Osteoblast (primary cell): ENCODE measurements around the gene SLC41A3. TPM values are rescaled to one million over a fixed set of nuclear protein-coding genes. Genes with fewer than 3 reads are reported as not detected.

Experiments
- DNase-seq: peaks from one replicate; pipeline ENCODE4 v3.0.0; 2011; ENCODE audit warnings: low spot score, mixed read lengths; ENCODE audit not compliant: insufficient read length; ENCODE audit errors: missing footprints
- H2AFZ ChIP-seq: 2 replicates; pipeline ENCODE4 v1.6.0; 2011; ENCODE audit warnings: mild to moderate bottlenecking, low read length
- H3K27ac ChIP-seq: 2 replicates; pipeline ENCODE4 v1.5.1; 2011; ENCODE audit warnings: mild to moderate bottlenecking, low read depth, low read length, moderate library complexity
- H3K27me3 ChIP-seq: 2 replicates; pipeline ENCODE4 v1.6.0; 2012; ENCODE audit warnings: mild to moderate bottlenecking, control low read depth, inconsistent platforms, low read length, moderate library complexity; ENCODE audit not compliant: insufficient read depth
- H3K36me3 ChIP-seq: 2 replicates; pipeline ENCODE4 v1.5.1; 2011; ENCODE audit warnings: mild to moderate bottlenecking, low read length, control low read depth, moderate library complexity; ENCODE audit not compliant: insufficient read depth
- H3K4me1 ChIP-seq: 2 replicates; pipeline ENCODE4 v1.5.1; 2011; ENCODE audit warnings: mild to moderate bottlenecking, low read length, control low read depth, moderate library complexity; ENCODE audit not compliant: insufficient read depth
- H3K4me2 ChIP-seq: 2 replicates; pipeline ENCODE4 v1.6.0; 2011; ENCODE audit warnings: mild to moderate bottlenecking, low read length; ENCODE audit not compliant: insufficient read depth
- H3K4me3 ChIP-seq: fragments of 200-600 bp; sonication (generic); 3 replicates; pipeline ENCODE4 v1.5.1; 2012; ENCODE audit warnings: mild to moderate bottlenecking, low read length, inconsistent platforms; ENCODE audit not compliant: insufficient read depth
- H3K79me2 ChIP-seq: 2 replicates; pipeline ENCODE4 v1.6.0; 2012; ENCODE audit warnings: mild to moderate bottlenecking, low read length, control low read depth, inconsistent platforms; ENCODE audit not compliant: insufficient read depth
- H3K9me3 ChIP-seq: 2 replicates; pipeline ENCODE4 v1.5.1; 2011; ENCODE audit warnings: low read depth, low read length, control low read depth
- H4K20me1 ChIP-seq: 2 replicates; pipeline ENCODE4 v1.6.0; 2012; ENCODE audit warnings: mild to moderate bottlenecking, low read length, control low read depth; ENCODE audit not compliant: insufficient read depth
- total RNA-seq: library from RNA; depleted of rRNA; stranded (reverse); fragments of >200 nt; gene quantifications from 2 replicates; pipeline ENCODE4 v1.2.3, GENCODE V29; 2012
- TF ChIP-seq, protein P1 (sequence below): IDR thresholded peaks from 2 replicates; pipeline ENCODE4 v1.5.1; 2011; ENCODE audit warnings: mild to moderate bottlenecking, low read depth, low read length, moderate library complexity; ENCODE audit errors: extremely low read depth

SLC41A3 gene
- total RNA-seq, 1 donor = 59.4 TPM

GRCh38 chr3:126129398-126129891, 45.5 kb upstream of the SLC41A3 start:
- Histone ChIP-seq H3K4me3 (no peak overlapping the region), H3K27me3 (peaks cover 3% of the 10 kb centered on the region), H3K27ac (no peak overlapping the region), H3K4me2 (no peak overlapping the region), H4K20me1 (no peaks in the 10 kb centered on the region), H3K79me2 (no peaks in the 10 kb centered on the region), H3K4me1 (no peaks in the 10 kb centered on the region), H3K36me3 (no peaks in the 10 kb centered on the region), H2AFZ (no peak overlapping the region), H3K9me3 (no peaks in the 10 kb centered on the region)
- DNase-seq = peak; percentile 80
- TF ChIP-seq, protein P1, sequence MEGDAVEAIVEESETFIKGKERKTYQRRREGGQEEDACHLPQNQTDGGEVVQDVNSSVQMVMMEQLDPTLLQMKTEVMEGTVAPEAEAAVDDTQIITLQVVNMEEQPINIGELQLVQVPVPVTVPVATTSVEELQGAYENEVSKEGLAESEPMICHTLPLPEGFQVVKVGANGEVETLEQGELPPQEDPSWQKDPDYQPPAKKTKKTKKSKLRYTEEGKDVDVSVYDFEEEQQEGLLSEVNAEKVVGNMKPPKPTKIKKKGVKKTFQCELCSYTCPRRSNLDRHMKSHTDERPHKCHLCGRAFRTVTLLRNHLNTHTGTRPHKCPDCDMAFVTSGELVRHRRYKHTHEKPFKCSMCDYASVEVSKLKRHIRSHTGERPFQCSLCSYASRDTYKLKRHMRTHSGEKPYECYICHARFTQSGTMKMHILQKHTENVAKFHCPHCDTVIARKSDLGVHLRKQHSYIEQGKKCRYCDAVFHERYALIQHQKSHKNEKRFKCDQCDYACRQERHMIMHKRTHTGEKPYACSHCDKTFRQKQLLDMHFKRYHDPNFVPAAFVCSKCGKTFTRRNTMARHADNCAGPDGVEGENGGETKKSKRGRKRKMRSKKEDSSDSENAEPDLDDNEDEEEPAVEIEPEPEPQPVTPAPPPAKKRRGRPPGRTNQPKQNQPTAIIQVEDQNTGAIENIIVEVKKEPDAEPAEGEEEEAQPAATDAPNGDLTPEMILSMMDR = no peak

GRCh38 chr3:126128504-126129397, 44.8 kb upstream of the SLC41A3 start:
- Histone ChIP-seq H3K79me2 (no peaks in the 10 kb centered on the region), H3K27ac (no peak overlapping the region), H3K4me1 (no peaks in the 10 kb centered on the region), H3K9me3 (no peaks in the 10 kb centered on the region), H2AFZ (no peak overlapping the region), H3K4me2 (no peak overlapping the region), H3K4me3 (no peak overlapping the region), H4K20me1 (no peaks in the 10 kb centered on the region), H3K36me3 (no peaks in the 10 kb centered on the region), H3K27me3 (peaks cover 3% of the 10 kb centered on the region)
- TF ChIP-seq, protein P1 = no peak
- no peak for DNase-seq

DNA sequence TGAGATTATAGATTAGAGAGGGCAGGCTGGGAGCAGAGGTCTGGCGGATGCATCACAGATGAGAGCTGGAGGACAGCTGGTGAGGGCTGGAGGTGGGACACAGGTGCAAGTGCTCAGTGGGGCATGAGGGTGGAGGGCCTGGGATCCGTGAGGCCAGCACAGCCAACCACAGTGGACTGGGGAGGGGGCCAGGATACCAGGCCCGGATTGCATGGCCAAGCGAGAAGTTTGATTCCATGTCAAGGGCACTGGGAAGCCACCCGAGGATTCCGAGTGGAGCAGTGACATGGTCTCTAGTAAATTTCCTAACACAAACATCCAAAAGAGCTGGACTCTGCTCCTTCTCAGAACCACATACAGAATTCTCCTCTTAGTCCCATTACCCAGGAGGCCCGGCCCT, 44.0 kb upstream of the SLC41A3 start:
- peaks cover 2% of the 10 kb centered on the region for H3K27me3 ChIP-seq
- H3K4me1 ChIP-seq = no peaks in the 10 kb centered on the region
- H3K9me3 ChIP-seq = no peaks in the 10 kb centered on the region
- H3K36me3 ChIP-seq = no peaks in the 10 kb centered on the region
- TF ChIP-seq, protein P1 = no peak
- no peak overlapping the region for H3K4me3 ChIP-seq
- H3K79me2 ChIP-seq = no peaks in the 10 kb centered on the region
- DNase-seq = no peak
- H4K20me1 ChIP-seq = no peaks in the 10 kb centered on the region
- no peak overlapping the region for H3K27ac ChIP-seq
- H2AFZ ChIP-seq = no peak overlapping the region
- H3K4me2 ChIP-seq = no peak overlapping the region

DNA sequence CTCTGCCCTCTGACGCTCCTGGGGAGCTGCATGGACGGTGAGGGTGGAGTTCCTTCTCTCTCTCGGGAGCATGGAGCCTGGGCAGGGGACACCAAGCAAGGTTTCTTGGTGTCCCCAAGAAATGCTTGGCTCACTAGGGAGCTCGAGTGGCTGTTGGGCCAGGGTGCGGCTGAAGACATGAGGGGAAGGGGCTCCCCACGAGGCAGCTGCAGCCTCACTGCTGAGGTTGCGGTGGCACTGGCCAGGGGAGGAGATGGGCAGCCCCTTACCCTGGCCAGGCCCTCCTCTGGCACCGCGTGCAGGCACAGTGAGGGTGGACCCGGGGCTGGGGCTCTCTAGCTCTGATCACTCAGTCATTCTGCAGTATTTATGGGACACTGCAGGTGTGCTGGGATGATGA, 43.5 kb upstream of the SLC41A3 start:
- Histone ChIP-seq H3K27me3 (peaks cover 6% of the 10 kb centered on the region), H3K9me3 (no peaks in the 10 kb centered on the region), H3K4me1 (no peaks in the 10 kb centered on the region), H3K36me3 (no peaks in the 10 kb centered on the region), H2AFZ (no peak overlapping the region), H3K79me2 (no peaks in the 10 kb centered on the region), H3K4me3 (no peak overlapping the region), H3K4me2 (no peak overlapping the region), H3K27ac (no peak overlapping the region), H4K20me1 (no peaks in the 10 kb centered on the region)
- DNase-seq = no peak
- TF ChIP-seq, protein P1 = no peak
